Fibroblast of villous mesenchyme (primary cell): ENCODE measurements around the gene SYNJ2. TPM values are rescaled to one million over a fixed set of nuclear protein-coding genes. Genes with fewer than 3 reads are reported as not detected.

Experiments
- DNase-seq: peaks from one replicate; pipeline ENCODE4 v3.0.0-alpha.2; 2010; ENCODE audit warnings: low read depth
- H3K4me3 ChIP-seq: 2 replicates; pipeline ENCODE4 v1.5.1; 2011; ENCODE audit warnings: low read depth, mild to moderate bottlenecking, low read length
- CTCF ChIP-seq: IDR thresholded peaks from 2 replicates; pipeline ENCODE4 v1.5.1; 2012; ENCODE audit warnings: low read depth, mild to moderate bottlenecking, low read length; ENCODE audit not compliant: insufficient read depth
- total RNA-seq: library from RNA; depleted of rRNA; stranded (reverse); fragments of >200 nt; gene quantifications from 2 replicates; pipeline ENCODE4 v1.2.3, GENCODE V29; 2012

SYNJ2 gene
- total RNA-seq, 1 donor: 53.1 TPM

- DNase-seq: no peak
- no peak overlapping the region for H3K4me3 ChIP-seq
- no peak for TF ChIP-seq CTCF
Measured at GRCh38 chr6:158041370-158041769, 59.7 kb downstream of the SYNJ2 start.

GRCh38 chr6:158041788-158042187 lies 60.1 kb downstream of the SYNJ2 start:
- no peak overlapping the region for H3K4me3 ChIP-seq
- no peak for DNase-seq
- no peak for TF ChIP-seq CTCF

DNA sequence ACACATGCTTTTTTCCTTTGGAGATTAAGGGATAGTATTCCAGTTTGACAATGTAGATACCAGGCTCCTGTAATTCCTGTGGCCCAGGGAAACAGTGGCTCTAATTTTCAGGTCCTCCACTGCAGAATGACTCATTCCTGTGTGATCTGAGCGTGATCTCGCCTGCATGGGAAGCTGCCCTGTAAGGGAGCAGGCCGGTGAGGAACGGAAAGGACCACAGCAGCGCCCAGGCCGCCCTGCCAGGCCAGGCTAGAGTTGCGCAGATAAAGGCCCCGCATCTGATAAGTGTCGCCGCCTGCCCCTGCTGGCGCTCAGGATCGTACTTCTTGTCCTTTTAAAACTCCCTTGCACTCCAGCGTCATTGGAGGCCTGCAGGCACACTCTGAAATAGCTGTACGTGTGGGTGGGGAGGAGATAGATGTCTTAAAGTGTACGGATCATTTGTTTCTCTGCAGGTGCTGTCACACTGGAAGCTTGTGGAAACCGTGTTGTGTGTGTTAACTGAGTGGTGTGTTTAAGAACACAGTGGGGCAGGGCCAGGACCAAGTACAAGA lies 60.7 kb downstream of the SYNJ2 start:
- no peak overlapping the region for H3K4me3 ChIP-seq
- no peak for TF ChIP-seq CTCF
- peak; percentile 93 for DNase-seq

GRCh38 chr6:158043008-158043407 lies 61.3 kb downstream of the SYNJ2 start:
- no peak overlapping the region for H3K4me3 ChIP-seq
- no peak for TF ChIP-seq CTCF
- DNase-seq: no peak

DNA sequence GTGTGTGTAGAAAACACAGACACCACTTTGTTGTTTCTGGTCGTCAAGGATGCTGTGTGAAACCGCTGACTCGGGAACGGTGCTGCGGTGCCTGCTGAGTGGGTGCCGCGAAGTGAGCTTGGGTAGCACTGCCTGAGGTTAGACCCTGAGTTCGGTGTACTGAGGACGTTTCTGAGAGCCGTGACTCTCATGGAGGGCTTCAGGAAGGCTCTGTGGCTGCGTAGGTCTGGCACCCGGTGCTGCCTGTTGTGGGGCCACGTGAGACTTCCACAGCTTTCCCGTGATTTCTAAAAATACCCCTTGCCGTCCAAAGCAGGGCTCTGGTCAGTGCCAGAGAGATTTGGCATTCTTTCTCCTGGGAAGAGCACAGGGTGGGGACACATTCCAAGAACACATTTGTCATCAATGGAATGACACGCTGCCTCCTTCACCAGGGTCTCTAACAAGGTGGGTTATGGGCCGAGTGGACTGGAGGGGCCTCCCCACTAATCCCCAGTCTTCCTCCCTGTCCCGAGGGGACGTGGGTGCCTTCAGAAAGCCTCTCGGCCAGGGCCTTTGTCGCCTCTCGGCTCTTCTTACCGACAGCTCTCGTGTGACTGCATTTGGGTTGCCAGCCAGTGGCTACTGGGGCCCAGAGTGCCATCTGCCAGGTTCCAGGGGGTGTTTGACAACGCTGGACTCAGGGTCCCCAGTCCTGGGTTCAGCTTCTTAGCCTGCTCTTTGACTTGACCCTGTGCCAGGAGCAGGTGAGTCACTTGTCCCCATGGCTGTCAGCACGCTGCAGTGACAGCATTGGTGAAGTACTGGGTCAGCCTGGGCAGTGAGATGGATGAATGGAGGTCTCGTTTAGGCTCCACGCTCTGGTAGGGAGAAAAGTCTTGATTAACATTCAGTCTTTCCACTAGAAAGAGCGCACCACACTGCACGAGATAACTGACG lies 62.2 kb downstream of the SYNJ2 start:
- TF ChIP-seq CTCF: no peak
- no peak for DNase-seq
- no peak overlapping the region for H3K4me3 ChIP-seq

DNA sequence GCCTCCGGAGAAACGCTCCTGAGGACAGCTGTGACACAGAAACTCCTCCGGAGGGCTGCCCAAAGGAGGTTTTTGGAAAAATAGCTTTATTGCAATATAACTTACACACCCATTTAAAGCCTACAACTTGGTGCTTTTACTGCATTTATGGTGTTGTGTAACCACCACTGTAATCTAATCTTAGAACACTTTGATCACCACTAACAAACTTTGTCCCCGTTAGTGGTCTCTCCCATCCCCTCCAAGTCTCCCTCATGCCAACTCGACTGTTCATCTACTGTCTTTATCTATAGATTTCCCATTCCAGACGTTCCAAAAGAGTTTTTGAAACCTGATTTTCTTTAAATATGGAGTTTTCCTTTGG lies 62.8 kb downstream of the SYNJ2 start:
- H3K4me3 ChIP-seq: no peak overlapping the region
- DNase-seq: peak; percentile 59
- no peak for TF ChIP-seq CTCF
